PC-3 (cell line): ENCODE measurements around the gene RHOG.

Experiments
- CTCF ChIP-seq: fragments of 300-600 bp; sonication (generic); conservative IDR thresholded peaks from 2 replicates; pipeline ENCODE4 v1.5.1; 2017; ENCODE audit warnings: antibody characterized with exemption, low read depth, mild to moderate bottlenecking, low read length
- EZH2 ChIP-seq: fragments of 300-600 bp; sonication (generic); IDR thresholded peaks from one replicate; pipeline ENCODE4 v1.6.1; 2017; ENCODE audit warnings: antibody characterized with exemption, mild to moderate bottlenecking, low read length; ENCODE audit not compliant: unreplicated experiment

DNA sequence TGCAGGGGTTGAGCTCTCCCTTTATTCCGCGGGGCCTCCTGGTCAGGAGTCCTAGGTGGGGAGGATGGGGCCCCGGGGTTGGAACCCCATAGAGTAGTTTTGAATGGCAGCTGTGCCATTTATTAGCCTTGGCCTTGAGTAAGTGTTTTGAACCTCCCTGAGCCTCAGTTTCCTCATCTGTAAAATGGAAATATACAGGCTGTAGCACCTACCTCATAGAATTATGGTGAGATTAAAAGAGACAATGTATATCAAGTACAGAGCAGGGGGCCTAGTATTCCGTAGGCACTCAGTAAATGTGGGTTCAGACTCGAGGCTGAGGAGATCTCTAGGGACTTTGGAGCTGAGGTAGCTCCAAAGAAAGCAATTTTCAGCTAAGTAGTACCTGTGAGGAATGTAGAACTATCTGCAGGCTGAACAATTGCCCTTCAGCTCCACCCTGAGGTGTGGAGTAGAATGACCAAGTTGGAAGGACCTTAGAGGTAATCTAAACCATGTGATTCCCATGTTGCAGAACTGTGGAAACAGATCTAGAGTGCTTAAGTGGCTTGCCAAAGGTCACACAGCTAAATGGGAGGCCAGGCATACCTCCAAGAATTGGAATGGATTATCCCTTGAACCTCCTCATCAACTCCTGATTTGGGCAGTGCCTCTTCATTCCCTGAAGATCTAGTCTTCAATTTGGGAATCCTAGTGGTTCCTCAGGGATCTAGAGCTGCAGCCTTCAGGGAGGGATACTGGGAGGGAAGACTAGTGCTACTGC lies 31.7 kb downstream of the RHOG start:
- TF ChIP-seq CTCF (peak; percentile 75), EZH2 (no peak)
